GM12878 (cell line): ENCODE results near the gene BTBD19.

Source experiments
- BHLHE40 ChIP-seq, 2 experiments: fragments of 450-650 bp in 1 of 2; IDR thresholded peaks; 2 replicates each; pipeline ENCODE4 v1.6.1; 2011 to 2017; ENCODE audit warnings: low read depth in 2 of 2, borderline replicate concordance in 1 of 2, improper control_type of control experiment in 1 of 2, low read length in 1 of 2, mild to moderate bottlenecking in 1 of 2
- CREM ChIP-seq: IDR thresholded peaks from 2 replicates; pipeline ENCODE4 v1.6.1; 2014; ENCODE audit warnings: antibody characterized with exemption, low read depth
- CTCF ChIP-seq, 3 experiments: IDR thresholded peaks in 2 of 3; conservative IDR thresholded peaks in 1 of 3; 2 replicates each; pipeline ENCODE4 v1.5.1; 2011; ENCODE audit warnings: low read depth in 3 of 3, low read length in 3 of 3, mild to moderate bottlenecking in 3 of 3, control low read depth in 2 of 3, moderate library complexity in 2 of 3, inconsistent platforms in 1 of 3, mixed read lengths in 1 of 3; ENCODE audit not compliant: control insufficient read depth in 2 of 3, insufficient read depth in 1 of 3; ENCODE audit errors: extremely low read depth in 1 of 3
- ELK1 ChIP-seq: IDR thresholded peaks from 2 replicates; pipeline ENCODE4 v1.6.1; 2012; ENCODE audit warnings: low read depth, low read length, improper control_type of control experiment
- MEF2B ChIP-seq: fragments of 450-650 bp; IDR thresholded peaks from 2 replicates; pipeline ENCODE4 v1.6.1; 2018; ENCODE audit warnings: mild to moderate bottlenecking, moderate library complexity; ENCODE audit not compliant: partially characterized antibody, poor library complexity, severe bottlenecking
- POLR2A ChIP-seq: IDR thresholded peaks from 2 replicates; pipeline ENCODE4 v1.6.1; 2011; ENCODE audit warnings: low read depth, mild to moderate bottlenecking, low read length
- REST ChIP-seq: IDR thresholded peaks from 2 replicates; pipeline ENCODE4 v1.6.1; 2012; ENCODE audit warnings: mild to moderate bottlenecking, low read depth, low read length
- SP1 ChIP-seq: IDR thresholded peaks from one replicate; pipeline ENCODE4 v1.6.1; 2011; ENCODE audit warnings: low read depth, low read length
- SRF ChIP-seq, 2 experiments: IDR thresholded peaks; 2 replicates each; pipeline ENCODE4 v1.6.1; 2011; ENCODE audit warnings: low read depth in 2 of 2, low read length in 2 of 2, mild to moderate bottlenecking in 1 of 2, moderate library complexity in 1 of 2
- SUZ12 ChIP-seq: fragments of 200-600 bp; sonication (generic); IDR thresholded peaks from one replicate; pipeline ENCODE4 v1.6.1; 2018; ENCODE audit warnings: antibody characterized with exemption, mild to moderate bottlenecking; ENCODE audit not compliant: unreplicated experiment
- TAF1 ChIP-seq: IDR thresholded peaks from 2 replicates; pipeline ENCODE4 v1.6.1; 2011; ENCODE audit warnings: mild to moderate bottlenecking, low read depth, low read length, borderline replicate concordance
- TCF7 ChIP-seq: IDR thresholded peaks from 2 replicates; pipeline ENCODE4 v1.6.1; 2014; ENCODE audit warnings: antibody characterized with exemption, borderline replicate concordance
- ZNF274 ChIP-seq: IDR thresholded peaks from one replicate; pipeline ENCODE4 v1.8.0; 2011; ENCODE audit not compliant: insufficient read length, insufficient read depth

GRCh38 chr1:44808063-44808937, at the start of gene BTBD19:
- TF ChIP-seq SRF (IDR thresholded peaks at IDR 0.05; ENCODE audit: low read depth in 2 of 2, low read length in 2 of 2) (no peak), CTCF (IDR thresholded peaks at IDR 0.05 in 2 of 3, conservative IDR thresholded peaks at IDR 0.05 in 1 of 3; ENCODE audit: control insufficient read depth in 2 of 3, extremely low read depth in 1 of 3, insufficient read depth in 1 of 3, low read depth in 3 of 3, low read length in 3 of 3) (no peak), POLR2A (peak; percentile 4; the same call in 1 of the 2 replicates), ELK1 (no peak), TCF7 (no peak), CREM (no peak), REST (no peak), TAF1 (no peak), SUZ12 (no peak), SP1 (no peak), BHLHE40 (IDR thresholded peaks at IDR 0.05; ENCODE audit: borderline replicate concordance in 1 of 2, low read depth in 2 of 2, low read length in 1 of 2) (peak in 1 of 2 experiments; percentile 33; a peak in 1 of 4 replicates), MEF2B (no peak), ZNF274 (no peak)
